Right lobe of liver (tissue), 6 donors: Measurements from ENCODE around the gene KCNMA1. TPM values are rescaled to one million over a fixed set of nuclear protein-coding genes. Genes with fewer than 3 reads are reported as not detected.

Experiments
- ATAC-seq, 4 donors: fragments of 200-7000 bp; cut with Tn5 transposase; one replicate each; pipeline ENCODE4 v1.9.1; 2020; ENCODE audit warnings: mild to moderate bottlenecking in 4 of 4, moderate library complexity in 4 of 4
- DNase-seq, 3 donors: peaks; one replicate each; pipeline ENCODE4 v3.0.0-alpha.2; 2020
- H3K27ac ChIP-seq, 3 donors: fragments of 200-600 bp; one replicate each; pipeline ENCODE4 v1.8.0; 2022
- H3K27me3 ChIP-seq, 2 donors: fragments of 200-600 bp; one replicate each; pipeline ENCODE4 v1.8.0; 2022
- H3K36me3 ChIP-seq, 4 donors: fragments of 200-600 bp; sonication (generic) in 1 of 4; one replicate each; pipeline versions ENCODE4 v1.5.1 to v1.8.0; 2017 to 2022; ENCODE audit warnings: control low read depth in 1 of 4
- H3K4me1 ChIP-seq, 4 donors: fragments of 200-600 bp; sonication (generic) in 1 of 4; one replicate each; pipeline versions ENCODE4 v1.5.1 to v1.8.0; 2017 to 2022; ENCODE audit warnings: control low read depth in 1 of 4
- H3K4me3 ChIP-seq, 3 donors: fragments of 200-600 bp; one replicate each; pipeline ENCODE4 v1.8.0; 2022
- H3K9me3 ChIP-seq, 4 donors: fragments of 200-600 bp; sonication (generic) in 1 of 4; one replicate each; pipeline versions ENCODE4 v1.5.1 to v1.8.0; 2017 to 2022; ENCODE audit warnings: control low read depth in 1 of 4
- POLR2A ChIP-seq: fragments of 450-650 bp; IDR thresholded peaks from one replicate; pipeline ENCODE4 v1.6.1; 2017; ENCODE audit warnings: antibody characterized with exemption, mild to moderate bottlenecking
- WGBS: methylation state at CpG from one replicate; pipeline ENCODE4 v1.1.6; 2018; ENCODE audit warnings: low coverage, low lambda C conversion rate; ENCODE audit not compliant: insufficient coverage; ENCODE audit errors: missing lambda C conversion rate; 5-methylcytosine and 5-hydroxymethylcytosine counted together
- intact Hi-C, 2 donors: fragments of 100-400 bp; cut with DNase I; formaldehyde crosslinking; loops; one replicate each; pipeline versions ENCODE4 v1.11.2 to v1.14.1; 2022
- total RNA-seq, 6 experiments: library from RNA; depleted of rRNA in 2 of 6; stranded (reverse); fragments of >200 nt in 2 of 6; fragmentation: NEBNext Ultra II Directional in 3 of 6; extraction: Animal tissue kit (Norgen Biotek cat#: 25700) in 3 of 6; gene quantifications; one replicate each; pipeline versions ENCODE4 v1.1.0 to v1.2.4, GENCODE V29; 2016 to 2023
- TF ChIP-seq, protein P1 (sequence below), 4 donors: fragments of 200-600 bp in 3 of 4; fragments of 450-650 bp in 1 of 4; IDR thresholded peaks; one replicate each; pipeline versions ENCODE4 v1.5.1 to v1.8.0; 2016 to 2022; ENCODE audit warnings: antibody characterized with exemption in 4 of 4, mild to moderate bottlenecking in 2 of 4
- donor health status: DM: no; HTN: yes; CAD: no.
- donor health status: DM: no; HTN: no; CAD: no.
- donor health status: DM: no; HTN: no; CAD: no.
- donor health status: DM: no; HTN: yes; CAD: no.
- donor health status: DM: no; HTN: yes; CAD: no.

KCNMA1 gene
- total RNA-seq, 6 experiments from 2014 or later = 5.7 to 48.0 (median 15.1) TPM

DNA sequence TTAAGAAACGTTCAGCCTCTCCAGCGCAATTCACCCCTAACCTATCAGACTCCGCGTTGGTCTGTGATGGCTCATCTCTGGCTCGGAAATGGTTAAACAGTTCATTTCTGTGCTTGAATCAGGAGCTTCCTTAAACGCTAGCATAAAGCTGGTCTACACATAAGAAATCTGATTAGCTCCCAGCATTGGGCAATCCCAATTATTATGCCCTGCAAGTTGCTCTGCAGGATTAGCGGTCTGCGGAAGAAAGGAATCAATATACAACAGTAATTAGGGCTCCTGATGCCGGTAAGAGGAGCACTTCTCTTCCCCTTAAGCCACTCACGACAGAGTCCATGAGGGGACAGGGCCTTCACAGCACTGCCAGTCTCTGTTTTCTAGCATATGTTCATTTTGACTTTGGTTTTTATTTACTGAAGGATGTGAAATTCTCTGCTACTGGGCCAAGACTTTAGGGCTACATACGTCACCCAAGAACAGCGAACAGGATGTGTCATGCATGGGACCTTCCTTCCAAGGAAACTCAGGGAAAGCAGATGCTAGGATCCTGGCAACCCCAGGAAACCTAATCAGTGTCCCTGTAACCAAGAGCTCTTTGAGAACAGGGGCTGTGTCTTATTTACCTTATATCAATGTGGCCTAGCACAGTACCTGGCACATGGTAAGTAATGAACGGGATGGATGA is 324.4 kb downstream of the KCNMA1 start:
- Histone ChIP-seq H3K27me3 (no peaks in the 10 kb centered on the region), H3K36me3 (no peaks in the 10 kb centered on the region), H3K9me3 (no peaks in the 10 kb centered on the region), H3K4me1 (no peaks in the 10 kb centered on the region), H3K4me3 (no peak overlapping the region), H3K27ac (no peak overlapping the region)
- TF ChIP-seq, protein P1, sequence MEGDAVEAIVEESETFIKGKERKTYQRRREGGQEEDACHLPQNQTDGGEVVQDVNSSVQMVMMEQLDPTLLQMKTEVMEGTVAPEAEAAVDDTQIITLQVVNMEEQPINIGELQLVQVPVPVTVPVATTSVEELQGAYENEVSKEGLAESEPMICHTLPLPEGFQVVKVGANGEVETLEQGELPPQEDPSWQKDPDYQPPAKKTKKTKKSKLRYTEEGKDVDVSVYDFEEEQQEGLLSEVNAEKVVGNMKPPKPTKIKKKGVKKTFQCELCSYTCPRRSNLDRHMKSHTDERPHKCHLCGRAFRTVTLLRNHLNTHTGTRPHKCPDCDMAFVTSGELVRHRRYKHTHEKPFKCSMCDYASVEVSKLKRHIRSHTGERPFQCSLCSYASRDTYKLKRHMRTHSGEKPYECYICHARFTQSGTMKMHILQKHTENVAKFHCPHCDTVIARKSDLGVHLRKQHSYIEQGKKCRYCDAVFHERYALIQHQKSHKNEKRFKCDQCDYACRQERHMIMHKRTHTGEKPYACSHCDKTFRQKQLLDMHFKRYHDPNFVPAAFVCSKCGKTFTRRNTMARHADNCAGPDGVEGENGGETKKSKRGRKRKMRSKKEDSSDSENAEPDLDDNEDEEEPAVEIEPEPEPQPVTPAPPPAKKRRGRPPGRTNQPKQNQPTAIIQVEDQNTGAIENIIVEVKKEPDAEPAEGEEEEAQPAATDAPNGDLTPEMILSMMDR (IDR thresholded peaks at IDR 0.05) = no peak
- no peak for TF ChIP-seq POLR2A
- intact Hi-C loops = no loop called here
- WGBS = 72% methylated on average over 11 of the region's 13 CpGs
- ATAC-seq = no peak
- DNase-seq = no peak

DNA sequence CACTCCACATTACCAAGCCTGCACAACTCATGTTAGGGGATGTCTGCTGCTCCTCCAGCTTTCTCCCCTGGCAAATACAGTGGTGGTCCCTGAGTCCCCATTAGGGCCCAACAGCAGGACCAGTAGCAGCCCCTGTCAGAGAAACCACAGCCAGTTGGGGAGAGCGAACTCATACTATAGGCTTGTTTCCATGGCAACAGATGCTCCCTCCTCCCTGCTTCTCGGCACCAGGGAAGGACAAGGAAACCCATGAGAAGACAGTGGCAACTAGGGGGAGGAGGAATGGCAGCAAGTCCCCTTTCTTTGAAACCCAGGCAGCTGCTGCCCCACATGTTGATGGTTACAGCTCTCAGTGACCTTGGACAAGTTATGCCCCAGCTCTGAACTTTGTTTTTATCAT is 326.4 kb downstream of the KCNMA1 start:
- TF ChIP-seq, protein P1 (IDR thresholded peaks at IDR 0.05) = no peak
- no peak for TF ChIP-seq POLR2A
- Histone ChIP-seq H3K27ac (no peak overlapping the region), H3K9me3 (no peaks in the 10 kb centered on the region), H3K4me3 (no peak overlapping the region), H3K27me3 (no peaks in the 10 kb centered on the region), H3K36me3 (no peaks in the 10 kb centered on the region), H3K4me1 (peaks cover 0 to 6% (median 0%) of the 10 kb centered on the region in 4 donors)
- intact Hi-C loops = no loop called here
- no CpG with 5 or more reads among the region's 2 CpGs for WGBS
- no peak for DNase-seq
- ATAC-seq = no peak

DNA sequence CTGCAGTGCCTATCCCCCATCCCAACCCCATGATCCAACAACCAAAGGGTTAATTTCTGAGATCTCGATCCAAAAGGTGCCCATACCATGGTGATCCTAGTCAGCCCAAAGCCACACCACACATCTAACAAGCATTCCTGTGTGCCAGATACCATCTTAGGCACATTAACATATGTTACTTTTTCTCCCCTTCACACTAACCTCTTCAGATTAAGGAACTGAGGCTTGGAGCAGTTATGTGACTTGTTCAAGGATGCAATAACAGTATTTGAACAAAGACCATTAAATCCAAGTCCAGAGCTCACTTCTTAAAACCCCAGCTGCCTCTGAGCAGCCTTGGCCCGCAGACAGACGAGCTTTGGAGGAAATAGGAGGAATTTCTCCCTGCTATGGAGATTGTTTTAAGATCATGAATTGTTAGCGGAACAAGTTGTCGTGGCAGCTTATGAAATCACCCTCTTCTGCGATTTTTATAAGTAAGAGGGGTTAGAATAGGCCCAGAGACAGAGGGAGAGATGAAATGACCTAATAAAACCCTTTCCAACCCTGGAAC is 327.2 kb downstream of the KCNMA1 start:
- intact Hi-C loops = no loop called here
- Histone ChIP-seq H3K4me3 (no peak overlapping the region), H3K36me3 (no peaks in the 10 kb centered on the region), H3K9me3 (no peaks in the 10 kb centered on the region), H3K4me1 (peaks cover 0 to 6% (median 0%) of the 10 kb centered on the region in 4 donors), H3K27me3 (no peaks in the 10 kb centered on the region), H3K27ac (no peak overlapping the region)
- ATAC-seq (no peak), DNase-seq (no peak)
- no peak for TF ChIP-seq POLR2A
- TF ChIP-seq, protein P1 (IDR thresholded peaks at IDR 0.05) = no peak
- 58% methylated on average over 6 of the region's 6 CpGs for WGBS

DNA sequence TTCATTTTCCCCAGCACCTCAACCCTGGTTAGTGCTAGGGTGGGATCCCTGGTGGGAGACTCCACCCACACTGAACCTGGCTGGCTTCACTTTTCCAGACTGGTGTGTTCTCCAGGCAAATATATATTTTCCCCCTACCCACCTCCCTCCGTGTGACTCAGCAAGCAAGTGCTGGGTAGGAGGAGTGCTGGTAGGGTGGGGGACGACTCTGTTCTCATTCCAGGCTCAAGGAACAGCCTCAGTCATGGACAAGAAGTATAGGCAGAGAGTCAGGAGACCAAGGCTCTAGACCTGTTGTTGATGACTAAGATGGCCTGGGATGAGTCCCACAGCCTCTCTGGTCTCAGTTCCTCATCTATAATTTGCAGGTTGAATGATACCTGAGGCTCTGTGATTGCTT is 328.1 kb downstream of the KCNMA1 start:
- no peak for TF ChIP-seq POLR2A
- TF ChIP-seq, protein P1 (IDR thresholded peaks at IDR 0.05) = no peak
- DNase-seq = no peak
- H3K9me3 ChIP-seq = no peaks in the 10 kb centered on the region
- H3K27me3 ChIP-seq = no peaks in the 10 kb centered on the region
- no peak overlapping the region for H3K4me3 ChIP-seq
- no peaks in the 10 kb centered on the region for H3K36me3 ChIP-seq
- intact Hi-C loops = no loop called here
- H3K27ac ChIP-seq = no peak overlapping the region
- ATAC-seq = no peak
- whole genome bisulfite sequencing = 40% methylated on average over 1 of the region's 2 CpGs
- H3K4me1 ChIP-seq = peaks cover 0 to 6% (median 0%) of the 10 kb centered on the region in 4 donors
